Femur (tissue), 1 donor: ENCODE data around the gene FRMD4B.

Experiments
- DNase-seq: peaks from one replicate; pipeline ENCODE4 v3.0.0-alpha.2; 2017

The FRMD4B gene

DNA sequence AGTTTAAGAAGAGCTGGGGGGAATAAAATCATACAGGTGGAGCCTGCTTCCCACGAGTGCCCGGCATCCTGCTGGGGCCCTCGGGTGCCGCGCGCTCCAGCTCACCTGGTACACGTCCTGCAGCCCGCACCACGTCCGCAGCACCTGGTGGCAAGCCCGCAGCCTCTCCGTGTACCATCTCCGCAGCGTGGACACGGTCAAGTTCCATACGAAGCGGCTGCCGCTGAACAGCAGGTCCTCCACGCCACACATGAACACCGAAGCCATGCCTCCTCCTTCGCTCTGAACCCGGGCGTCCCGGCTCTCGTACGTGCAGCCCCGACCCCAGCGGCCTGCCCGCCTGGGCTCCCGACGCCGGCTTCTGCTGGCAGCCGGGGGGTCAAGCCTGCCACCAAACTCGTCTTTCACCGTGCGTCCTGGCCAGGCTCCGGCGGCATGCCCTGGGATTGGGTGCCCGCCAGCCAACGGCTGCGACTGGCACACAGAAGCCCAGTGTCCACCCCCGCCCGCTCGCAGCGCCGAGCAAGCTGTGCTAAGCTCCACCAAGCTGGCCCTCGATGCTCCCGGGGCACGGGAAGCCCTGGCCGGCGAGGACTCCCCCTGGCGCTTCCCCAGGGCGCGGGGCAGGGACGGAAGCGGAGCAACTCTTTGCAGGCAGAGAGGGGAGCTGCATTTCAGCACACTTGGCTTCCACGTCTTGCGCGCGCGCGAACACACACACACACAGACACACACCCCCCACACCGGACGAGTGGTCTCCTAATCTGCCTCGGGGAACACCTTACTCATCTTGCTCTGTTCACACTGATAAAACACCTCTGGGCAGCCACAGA is at the start of gene FRMD4B:
Gene FRMD4B, minus strand, starts transcription at position 366 of the 833 bp plus-strand sequence. Its CDS starts 99 bp downstream, at position 267.
- peak; percentile 84 for DNase-seq

DNA sequence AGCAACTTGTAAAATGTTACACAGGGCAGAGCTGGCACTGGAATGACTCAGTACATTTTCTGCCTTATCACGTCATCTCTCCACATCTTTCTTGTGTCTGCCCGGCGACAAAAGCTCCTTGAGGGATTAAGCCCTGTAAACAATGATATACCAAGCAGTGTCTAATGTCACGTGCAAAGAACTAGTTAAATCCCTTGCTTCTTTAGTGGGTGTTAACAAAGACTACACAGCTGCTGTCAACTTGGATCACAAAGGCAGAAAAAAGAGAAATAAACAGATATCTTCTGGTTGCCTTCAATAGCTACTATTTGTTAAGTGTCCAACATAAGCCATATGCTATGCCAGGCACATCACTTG is 48.1 kb upstream of the FRMD4B start:
- no peak for DNase-seq

DNA sequence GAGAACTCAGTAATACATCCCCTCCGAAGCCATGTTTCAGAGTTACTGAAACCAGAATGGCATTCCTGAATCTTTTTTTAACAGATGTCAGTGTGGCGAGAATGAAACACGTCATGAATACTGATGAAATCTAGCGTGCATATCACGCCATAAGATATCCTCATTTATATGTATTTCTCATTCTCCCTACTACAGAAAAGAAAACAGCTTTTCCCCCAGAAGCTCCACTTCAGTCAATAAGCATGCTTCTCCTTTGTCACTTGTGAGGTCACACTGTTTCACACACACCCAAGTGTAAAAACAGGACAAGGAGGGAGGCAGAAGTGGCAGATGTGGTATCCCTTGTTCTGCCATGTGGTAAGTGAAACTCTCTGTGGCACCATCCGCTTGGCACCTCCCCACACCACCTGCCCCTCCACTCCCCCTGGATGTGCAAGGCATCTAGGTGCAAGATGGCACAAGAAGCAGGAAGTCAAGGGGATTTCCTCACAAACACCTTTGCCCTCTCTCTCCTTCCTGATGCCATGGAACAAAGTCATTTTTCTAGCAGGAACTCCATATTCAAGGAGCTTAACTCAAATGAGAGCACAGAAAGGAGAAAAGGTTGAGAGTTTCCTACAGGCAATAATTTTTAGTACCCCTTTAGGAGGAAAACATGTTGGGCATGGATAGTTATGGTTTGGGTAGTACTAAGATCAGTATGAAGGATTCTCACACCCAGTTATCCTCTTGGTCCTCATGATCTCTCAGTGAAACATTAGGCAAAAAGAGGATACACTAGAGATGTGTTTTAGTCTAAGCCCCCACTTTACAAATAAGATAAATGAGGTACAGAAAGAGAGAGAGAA is 47.5 kb upstream of the FRMD4B start:
- DNase-seq: no peak

DNA sequence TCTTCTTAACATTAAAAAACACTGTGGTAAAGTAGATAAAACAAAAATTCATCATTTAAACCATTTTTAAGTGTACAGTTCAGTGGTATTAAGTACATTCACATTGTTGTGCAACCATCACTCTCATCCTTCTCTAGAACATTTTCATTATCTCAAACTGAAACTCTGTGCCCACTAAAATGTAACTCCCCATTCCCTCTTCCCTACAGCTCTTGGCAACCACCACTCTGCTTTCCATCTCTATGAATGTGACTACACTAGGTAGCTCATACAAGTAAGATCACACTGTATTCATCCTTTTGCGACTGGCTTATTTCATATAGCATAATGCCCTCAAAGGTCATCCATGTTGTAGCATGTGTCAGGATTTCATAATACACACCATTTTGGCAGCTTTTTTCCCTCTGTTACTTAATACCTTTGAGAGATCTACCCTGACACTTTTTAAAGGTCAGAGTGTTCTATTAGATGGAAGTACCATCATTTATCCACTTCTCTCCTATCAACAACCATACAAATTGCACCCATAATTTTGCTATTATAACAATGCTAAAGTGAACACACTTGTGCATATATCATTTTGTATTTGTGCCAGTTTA is 42.9 kb upstream of the FRMD4B start:
- DNase-seq: no peak

DNA sequence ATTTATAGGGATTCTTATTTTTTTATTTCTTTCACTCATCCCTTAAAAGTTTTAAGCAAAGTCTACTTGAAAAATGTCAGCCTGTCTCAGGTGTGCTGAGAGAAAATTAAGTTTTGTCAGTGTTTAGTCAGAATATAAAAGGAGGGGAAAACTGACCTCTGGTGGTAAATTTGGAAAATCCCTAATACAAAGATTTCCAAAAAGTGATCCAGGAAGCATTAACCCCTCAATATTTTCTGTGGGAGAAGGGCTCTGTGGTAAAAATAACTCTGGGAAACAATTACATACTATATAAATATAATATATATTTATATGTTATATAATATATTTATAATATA is 41.0 kb upstream of the FRMD4B start:
- DNase-seq: no peak

DNA sequence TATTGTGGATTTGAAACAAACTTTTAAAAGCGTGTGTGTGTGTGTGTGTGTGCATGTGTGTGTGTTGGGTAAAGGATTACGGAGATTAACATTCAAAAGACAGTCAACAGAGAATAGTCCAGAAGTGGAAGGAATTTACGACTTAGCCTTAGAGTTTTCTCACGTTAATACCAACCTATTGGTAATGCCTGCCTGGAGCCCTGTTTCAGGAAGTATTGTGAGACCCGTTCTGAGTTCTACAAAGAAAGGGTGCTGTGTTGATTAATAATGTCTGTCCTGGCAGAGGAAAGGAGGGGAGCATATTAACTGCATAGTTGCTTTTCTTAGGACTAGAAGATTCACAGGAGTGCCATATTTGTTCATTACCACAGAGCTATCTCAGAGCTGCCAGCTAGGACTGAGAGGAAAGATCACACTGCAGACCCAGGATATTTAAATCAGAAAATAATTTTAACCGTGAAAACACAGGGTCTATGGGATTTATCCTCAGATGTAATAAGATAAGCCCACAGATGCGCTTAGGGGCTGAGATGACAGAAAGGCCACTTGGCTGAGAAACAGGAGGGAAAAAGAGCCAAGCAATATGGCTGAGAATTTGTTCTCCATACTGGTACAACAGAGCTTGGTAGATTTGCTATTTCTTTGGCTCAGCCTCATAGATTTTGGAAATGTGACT is 40.5 kb upstream of the FRMD4B start:
- DNase-seq: no peak

DNA sequence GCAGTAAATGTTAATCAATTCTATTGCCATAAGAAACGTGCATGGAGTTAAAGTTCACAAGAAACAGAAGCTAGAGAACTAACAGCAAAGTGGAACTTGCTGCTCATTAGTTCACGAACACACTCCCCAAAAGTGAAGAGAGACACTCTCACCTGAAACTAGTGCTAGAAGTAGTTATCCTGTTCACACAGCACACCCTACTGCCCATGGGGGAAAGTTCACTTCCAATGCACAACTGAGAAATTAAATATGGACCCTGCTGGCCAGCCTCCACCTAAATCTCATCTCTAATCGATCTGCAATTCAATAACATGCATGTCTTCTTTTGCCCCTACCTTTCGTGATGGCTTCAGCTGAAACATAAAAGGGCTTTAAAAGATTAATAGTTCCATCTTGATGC is 39.4 kb upstream of the FRMD4B start:
- no peak for DNase-seq

DNA sequence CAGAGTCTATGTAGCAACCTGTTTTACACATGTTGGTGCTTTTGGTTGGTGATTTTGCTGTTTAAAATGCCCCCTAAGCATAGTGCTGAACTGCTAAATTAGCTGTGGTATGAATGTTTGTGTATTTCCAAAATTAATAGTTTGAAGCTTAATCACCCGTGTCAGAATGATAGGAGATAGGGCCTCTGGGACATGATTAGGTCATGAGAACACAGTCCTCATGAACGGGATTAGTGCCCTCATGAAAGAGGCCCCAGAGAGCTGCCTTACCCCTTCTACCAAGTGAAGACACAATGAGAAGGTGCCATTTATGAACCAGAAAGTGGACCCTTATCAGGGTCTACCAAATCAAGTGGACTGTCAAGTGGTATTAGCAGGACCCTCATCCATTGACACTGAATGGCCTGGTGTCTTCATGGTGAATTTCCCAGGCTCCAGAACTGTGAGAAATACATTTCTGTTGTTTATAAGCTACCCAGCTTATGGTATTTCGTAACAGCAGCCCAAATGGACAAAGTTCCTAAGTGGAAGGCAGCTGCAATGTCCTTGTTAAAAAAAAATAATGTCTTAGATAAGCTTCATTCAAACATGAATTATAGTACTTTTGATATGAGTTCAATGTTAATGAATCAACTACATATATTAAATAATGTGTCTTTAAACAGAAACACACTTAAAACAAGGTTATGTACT is 37.7 kb upstream of the FRMD4B start:
- DNase-seq: no peak

DNA sequence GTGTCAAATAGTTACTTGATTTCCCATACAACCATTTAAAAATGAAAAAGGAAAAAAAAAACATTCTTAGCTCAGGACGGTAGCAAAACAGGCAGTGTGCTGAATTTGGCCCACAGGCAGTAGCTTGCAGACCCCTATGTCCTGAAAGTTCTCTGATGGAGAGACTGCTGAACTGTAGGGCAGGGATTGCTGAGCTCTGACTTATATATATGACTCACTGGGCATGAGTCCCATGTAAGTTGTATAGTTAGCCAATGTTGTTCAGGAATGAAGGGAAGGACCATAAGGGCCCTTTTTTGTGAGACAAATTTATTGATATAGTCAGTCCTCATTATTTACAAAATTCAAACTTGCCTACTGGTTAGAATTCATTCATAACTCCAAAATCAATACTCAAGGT is 36.9 kb upstream of the FRMD4B start:
- no peak for DNase-seq

DNA sequence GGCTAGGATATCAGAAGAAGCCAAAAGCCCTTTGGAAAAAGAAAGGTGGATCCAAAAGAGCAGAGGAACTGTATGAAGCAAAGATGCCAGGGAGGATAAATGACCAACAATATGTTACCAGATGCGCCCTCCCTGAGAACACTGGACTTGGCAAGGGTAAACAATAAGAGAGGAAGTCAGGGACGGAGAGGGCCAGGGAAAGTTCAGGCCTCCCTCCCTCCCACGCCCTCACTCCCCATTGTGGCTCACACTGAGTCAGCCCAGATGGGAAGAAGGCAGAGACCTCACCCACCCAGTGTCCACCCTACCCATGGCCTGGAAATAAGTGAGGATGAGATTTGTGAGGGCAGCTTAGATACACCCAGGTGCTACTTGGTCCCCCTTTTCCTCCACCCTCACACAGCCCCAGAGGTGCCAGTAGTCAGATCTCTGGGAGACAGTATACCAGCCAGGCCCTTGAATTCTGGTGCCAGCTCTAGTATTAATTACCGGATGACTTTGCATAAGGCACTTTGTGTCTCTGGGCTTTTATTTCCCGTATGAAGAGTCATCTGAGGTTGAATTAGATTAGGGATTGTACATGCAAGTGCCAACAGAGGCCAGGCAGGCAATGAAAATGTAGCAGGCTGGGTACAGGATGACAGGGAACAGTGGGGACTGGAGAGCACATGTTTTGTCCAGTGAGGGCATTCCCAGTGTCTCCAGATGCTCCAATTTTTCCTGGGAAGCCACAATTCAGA is 35.1 kb upstream of the FRMD4B start:
- no peak for DNase-seq

DNA sequence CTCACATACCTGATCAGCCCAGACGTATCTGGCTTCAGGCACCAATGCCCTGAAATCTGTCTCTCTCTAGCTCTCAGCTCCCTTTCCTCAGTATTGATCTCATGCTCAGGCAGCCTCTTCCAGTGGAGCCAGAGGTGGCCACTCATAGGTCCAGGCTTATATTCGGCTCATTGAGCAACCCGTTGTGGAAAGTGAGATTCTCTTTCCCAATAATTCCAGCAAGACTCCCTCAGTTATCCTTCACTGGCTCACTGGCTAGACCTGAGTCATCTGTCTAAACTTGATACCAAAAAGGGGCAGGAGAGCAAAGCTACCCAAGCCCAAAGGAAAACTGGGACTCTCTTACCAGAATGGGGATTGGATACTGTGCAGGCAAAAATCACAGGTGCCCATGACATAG is 33.4 kb upstream of the FRMD4B start:
- no peak for DNase-seq

DNA sequence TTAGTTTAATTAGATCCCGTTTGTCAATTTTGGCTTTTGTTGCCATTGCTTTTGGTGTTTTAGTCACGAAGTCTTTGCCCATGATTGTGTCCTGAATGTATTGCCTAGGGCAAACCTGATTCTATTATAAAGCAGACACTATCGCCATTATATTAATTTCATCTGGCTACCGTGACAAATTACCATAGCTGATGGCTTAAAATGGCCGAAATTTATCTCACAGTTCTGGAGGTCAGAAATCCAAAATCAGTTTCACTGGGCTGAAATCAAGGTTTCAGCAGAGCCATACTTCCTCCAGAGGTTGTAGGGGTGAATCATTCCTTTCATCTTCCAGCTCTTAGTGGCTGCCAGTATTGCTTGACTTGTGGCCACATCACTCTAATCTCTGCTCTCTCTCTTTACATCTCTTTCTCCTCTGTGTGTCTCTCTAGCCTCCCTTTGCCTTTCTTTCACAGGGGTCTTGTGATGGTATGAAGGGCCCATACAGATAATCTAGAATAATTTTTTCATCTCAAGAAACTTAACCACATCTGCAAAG is 31.7 kb upstream of the FRMD4B start:
- DNase-seq: no peak

DNA sequence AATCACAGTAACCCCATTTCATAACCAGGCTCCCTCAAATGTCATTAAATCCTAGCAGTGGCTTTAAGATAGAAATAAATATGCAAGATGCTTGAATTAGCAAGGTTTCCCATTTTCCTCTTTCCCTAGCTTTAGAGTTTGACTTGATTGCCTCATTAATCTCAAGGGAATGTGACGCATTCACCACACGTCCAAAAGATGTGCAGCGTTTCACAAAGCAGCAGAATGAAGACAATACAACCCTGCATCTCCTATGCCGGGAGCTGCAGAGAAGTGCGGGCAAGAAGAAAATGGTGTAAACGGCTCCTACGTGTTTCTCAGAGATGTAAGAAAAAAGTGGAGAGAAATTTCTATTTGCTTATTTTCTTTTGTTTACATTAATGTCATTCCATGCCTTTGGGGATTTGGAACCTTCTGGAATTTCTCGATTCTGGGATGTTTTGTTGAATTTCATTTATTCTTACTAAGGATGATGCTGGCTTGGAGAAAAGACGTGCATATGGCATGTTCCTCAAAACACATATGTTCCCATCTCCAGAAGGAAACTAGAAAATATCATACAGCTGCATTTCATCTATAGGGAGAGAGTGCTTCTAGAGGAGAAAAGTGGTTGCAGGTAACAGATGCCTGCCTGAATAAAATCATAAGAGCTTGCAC is 27.8 kb upstream of the FRMD4B start:
- no peak for DNase-seq

DNA sequence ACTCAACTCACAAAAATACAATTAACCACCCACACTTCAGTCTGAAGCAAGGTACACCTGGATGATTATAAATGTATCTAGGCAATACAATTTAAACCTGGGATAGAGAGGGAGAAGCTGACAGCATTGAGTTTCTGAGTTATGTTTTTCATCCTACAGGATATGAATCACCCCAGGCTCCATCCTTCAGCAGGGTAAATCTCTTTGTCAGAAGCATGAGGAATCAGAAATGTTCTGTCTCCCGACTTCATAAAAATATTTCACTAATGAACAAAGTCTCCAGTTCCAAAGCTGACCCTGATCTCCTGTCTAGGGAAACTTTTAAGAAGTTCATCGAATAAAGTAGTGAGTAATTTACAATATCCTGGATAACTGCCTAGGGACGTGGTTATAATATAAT is 25.5 kb upstream of the FRMD4B start:
- DNase-seq: no peak

DNA sequence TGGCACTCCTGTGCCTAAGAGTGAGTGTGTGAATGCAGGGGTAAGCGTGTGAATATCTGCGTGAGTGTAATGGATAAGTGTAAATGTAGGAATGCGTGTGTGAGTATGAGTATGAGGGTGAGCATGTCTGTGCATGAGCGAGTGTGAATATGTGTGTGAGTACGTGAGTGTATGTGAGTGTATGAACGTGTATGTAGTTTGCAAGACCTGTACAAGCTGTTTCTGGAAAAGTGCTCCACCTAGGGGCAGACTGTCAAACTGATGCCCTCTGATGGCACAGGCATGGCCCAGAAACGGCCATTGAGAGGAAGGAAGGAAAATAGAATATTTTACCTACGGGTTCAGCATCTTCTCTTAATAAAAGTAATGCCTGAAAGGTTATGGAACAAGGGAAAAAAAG is 24.4 kb upstream of the FRMD4B start:
- DNase-seq: peak; percentile 79

DNA sequence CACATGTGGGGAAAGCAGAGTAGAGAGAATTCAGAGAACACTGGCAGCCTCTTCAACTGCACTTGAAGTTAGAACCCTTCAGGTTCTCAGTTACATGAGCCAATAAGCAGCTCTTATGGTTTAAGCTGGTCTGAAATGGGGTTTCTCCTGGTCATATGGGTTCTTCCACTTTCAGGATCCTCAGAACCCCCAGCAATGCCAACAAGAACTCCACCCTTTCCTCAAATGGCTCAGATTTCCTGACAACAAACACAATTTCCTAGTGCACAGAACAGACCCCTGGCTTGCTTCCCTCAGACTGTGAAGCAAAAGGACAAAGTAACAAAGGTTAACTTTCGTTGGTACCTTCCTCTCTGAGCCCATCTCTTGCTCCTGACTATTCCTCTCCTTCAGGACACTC is 23.9 kb upstream of the FRMD4B start:
- no peak for DNase-seq

DNA sequence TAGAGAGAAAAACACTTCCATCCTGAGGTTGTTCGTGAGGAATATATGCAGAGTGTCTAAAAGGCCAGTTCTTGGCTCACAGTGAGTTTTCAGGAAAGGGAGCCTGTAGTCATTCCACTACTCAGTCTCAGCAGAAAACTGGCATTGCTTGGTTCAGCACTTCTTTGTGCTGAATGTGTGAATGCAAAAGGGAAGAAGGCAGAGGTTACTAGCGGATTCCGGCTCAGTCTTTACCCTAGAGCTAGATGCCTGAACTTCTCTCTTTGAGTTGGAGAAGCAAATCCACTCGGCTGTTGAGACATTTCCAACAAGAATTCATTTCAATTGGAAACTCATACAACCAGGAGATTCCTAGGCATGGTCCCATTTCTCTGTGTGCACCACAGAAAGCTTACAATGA is 23.1 kb upstream of the FRMD4B start:
- no peak for DNase-seq

DNA sequence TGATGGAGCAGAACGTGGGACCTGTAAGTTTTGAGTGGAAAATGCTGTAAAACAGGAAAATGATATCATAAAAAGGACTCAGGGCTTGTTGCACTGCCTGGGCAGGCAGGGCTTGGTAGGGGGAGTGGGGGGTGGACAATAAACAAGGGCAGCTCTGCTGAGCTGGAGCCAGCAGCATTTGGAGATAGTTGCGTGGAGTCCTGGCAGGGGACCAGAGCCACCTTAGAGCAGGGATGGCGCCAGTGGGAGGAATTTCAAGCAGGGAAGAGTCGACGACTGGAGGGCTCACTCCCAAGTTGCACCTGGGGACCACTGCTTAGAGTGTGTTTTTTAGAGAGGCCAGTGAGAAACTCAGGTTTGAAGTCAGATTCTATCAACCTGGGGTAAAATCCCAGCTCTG is 22.7 kb upstream of the FRMD4B start:
- no peak for DNase-seq

DNA sequence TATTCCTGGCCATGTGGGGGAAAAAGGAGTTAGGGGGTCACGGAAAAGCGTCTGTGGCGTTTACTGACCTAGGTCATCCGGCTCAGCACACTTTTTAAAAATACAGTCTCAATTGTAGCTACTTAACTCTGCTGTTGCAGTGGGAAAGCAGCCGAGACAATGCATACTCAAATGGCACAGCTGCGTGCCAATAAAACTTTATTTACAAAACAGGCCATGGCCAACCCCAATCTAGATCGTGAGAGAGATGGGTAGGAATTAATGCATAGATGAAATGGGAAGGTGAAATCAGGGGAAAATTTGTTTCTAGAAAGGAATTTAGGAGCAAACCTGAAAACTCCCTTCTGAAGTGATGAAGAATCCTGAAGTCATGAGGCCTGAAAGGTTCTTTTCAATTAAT is 22.0 kb upstream of the FRMD4B start:
- DNase-seq: no peak

DNA sequence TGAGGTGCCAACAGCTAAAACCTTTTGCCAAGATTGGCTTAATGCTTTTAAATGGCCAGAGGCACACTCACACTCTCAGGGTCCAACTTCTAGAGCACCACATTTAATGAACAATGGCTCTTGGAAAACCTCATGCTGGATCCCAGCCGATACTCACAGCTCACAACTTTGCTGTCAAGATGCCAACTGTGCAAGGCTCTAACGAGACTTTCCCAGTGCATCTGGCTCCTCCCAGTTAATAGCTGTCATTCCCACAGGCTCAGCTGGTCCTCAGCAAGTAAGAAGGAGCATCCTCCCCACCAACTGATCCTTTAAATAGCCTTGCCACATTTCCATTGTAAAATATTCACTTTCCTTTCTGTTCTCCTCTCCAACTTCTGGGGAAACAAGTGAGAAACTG is 20.3 kb upstream of the FRMD4B start:
- peak; percentile 62 for DNase-seq

DNA sequence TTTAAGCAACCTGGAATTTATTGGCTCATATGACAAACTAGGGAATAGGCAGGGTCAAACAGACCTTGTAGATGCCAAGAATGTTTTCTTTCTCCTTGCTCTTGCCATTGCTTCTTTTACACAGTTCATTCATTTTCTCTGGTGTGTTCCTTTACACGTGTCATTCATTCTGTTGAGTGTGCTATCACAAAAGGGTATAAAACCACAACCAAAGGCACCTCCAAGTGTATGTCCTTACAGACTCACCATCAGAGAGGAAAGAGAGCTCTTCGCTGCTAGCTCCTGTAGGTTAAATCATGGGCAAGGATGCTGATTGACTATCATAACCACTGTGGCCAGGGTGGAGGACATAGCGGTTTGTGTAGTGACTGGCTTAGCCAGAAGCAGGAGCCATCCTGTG is 19.2 kb upstream of the FRMD4B start:
- no peak for DNase-seq
